ENCODE data around the gene IFT43.

Gene IFT43

GRCh38 chr14:76019676-76020075 lies 34.1 kb downstream of the IFT43 start:
- no peak for DNase-seq

DNA sequence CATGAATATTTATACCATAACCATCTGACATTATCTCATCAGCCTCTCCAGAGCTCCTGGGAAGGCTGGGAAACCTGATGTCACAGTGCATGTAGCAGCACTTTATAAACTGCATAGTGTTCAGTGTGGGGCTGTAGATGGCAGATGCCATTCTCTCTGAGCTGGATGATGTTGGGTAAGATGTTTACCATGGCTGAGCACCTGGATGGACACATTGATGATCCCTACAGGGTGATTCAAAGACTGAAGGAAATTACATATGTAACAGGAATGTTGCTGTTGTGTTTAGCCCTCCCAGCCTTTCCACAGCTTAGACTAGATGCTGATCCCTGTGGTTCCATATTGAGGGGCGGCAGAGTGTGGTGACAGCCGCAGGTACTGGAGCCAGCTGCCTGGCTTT lies 37.4 kb downstream of the IFT43 start:
- no peak for DNase-seq

- no peak for DNase-seq
These were observed 38.2 kb downstream of the IFT43 start for GRCh38 chr14:76023757-76024156.

- no peak for DNase-seq
These were observed 38.8 kb downstream of the IFT43 start for GRCh38 chr14:76024211-76024907.

- DNase-seq, result no peak
These were observed 49.0 kb downstream of the IFT43 start for GRCh38 chr14:76034566-76034965.

GRCh38 chr14:76040704-76041103 lies 55.1 kb downstream of the IFT43 start:
- no peak for DNase-seq

DNA sequence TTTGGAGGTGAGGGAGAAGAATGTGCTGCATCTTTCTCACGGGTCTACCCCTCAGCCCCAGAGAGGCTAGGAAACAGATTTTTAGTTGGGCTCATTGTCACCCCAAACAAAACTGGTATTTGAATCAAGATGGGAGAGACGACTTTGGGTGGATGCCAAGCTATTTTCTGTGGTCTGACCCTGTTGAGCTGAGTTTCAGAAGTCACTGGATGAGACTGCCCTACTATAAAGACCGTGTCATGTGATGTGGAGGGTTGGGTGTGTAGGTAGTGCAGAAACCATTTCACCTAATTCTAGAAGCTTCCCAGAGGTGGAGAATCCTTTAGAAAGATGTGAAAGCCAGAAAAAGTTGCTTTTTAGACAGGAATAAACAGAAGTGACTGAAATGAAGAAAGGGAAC lies 60.2 kb downstream of the IFT43 start:
- DNase-seq, result no peak

DNA sequence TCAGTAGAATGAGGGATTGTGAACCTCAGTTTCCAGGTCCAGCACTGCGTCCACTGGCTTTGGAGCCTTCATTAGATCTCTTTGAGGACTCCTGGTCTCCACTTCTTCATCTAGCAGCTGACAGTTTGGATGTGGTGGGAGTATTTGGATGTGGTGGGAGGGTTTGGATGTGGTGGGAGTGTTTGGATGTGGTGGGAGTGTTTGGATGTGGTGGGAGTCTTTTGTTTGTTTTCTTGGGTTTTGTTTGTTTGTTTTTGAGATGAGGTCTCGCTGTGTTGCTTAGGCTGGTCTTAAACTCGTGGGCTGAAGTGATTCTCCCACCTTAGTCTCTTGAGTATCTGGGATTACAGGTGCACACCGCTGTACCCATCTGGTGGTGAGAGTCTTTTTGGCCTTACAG lies 64.7 kb downstream of the IFT43 start:
- no peak for DNase-seq

- peak; percentile 28 to 34 for DNase-seq
These were observed 65.3 kb downstream of the IFT43 start for GRCh38 chr14:76050797-76051392.

GRCh38 chr14:76051717-76052465 lies 66.3 kb downstream of the IFT43 start:
- no peak for DNase-seq

GRCh38 chr14:76053572-76054355 lies 68.2 kb downstream of the IFT43 start:
- DNase-seq, result no peak

DNA sequence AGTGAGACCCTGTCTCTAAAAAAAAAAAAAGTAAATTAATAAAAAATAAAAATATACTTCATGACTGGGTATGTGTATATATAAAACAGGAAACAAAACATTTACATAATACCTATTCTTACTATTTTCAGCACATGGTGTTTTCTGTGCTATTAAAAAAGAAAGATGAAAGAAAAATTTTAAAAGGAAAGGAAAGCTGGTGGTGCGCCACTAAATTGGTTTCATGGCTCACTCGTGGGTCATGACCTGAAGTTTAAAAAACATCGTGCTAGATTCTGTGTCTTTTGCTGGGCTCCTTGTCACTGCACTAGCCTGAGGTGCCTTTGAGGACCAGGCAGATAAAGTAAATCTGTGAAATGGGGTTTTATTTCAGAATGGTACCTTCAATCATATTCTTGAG lies 69.8 kb downstream of the IFT43 start:
- DNase-seq, result no peak

DNA sequence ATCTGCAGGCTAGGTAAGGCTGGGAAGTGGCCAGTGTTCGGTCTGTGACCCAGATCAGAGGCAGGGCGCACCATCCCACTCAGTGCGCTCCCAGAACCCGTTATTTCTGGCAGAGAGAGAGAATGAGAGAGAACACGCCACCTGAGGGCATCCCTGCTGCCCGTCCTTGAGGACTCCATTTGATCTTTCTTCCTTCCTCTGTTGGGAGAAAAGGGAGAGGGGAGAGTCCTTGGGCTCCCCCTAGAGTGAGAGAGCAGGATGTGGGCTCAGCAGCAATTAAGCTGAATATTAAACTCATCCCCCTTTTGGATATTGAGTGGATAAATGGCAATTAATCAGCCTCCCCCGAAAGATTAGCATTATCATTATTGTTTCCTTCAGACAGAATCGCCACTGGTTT lies 70.6 kb downstream of the IFT43 start:
- DNase-seq, result peak in 1 of 2 experiments; percentile 1

DNA sequence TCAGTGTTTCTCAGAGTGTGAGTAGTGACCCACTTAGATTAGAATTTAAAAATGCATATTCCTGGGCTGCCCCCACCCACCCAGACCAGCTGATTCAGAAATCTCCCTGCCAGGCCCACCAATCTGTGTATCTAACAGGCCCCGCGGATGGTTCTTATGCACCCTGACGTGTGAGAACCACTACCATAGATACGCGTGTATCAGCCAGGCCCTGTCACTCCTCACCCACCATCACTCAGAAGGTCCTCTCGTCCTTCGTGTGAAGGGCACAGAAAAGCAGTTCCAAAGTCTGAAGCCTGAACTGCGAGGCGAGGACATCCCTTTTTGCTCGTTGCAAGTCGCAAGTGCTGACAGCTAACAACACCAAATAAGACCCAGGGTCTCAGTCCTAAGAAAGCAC lies 72.4 kb downstream of the IFT43 start:
- no peak for DNase-seq

GRCh38 chr14:76063327-76063726 lies 77.8 kb downstream of the IFT43 start:
- DNase-seq, result no peak

DNA sequence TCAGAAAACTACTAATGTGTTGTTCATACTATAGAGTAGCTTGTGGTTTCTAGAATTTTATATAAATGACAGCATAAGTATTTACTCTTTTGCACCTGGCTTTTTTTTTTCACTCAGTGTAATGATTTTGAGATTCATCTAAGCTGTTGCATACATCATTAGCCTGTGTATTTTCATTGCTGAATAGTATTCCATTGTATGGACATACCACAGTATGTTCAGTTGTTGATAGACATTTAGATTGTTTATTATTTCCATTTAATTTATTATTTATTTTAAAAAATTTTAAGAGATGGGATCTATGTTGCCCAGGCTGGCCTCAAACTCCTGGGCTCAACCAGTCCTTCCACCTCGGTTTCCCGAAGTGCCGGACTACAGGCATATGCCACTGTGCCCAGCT lies 80.0 kb downstream of the IFT43 start:
- no peak for DNase-seq

GRCh38 chr14:76067536-76067935 lies 82.0 kb downstream of the IFT43 start:
- no peak for DNase-seq

- no peak for DNase-seq
These were observed 88.2 kb downstream of the IFT43 start for GRCh38 chr14:76073717-76074116.

GRCh38 chr14:76077340-76077739 lies 91.8 kb downstream of the IFT43 start:
- no peak for DNase-seq

DNA sequence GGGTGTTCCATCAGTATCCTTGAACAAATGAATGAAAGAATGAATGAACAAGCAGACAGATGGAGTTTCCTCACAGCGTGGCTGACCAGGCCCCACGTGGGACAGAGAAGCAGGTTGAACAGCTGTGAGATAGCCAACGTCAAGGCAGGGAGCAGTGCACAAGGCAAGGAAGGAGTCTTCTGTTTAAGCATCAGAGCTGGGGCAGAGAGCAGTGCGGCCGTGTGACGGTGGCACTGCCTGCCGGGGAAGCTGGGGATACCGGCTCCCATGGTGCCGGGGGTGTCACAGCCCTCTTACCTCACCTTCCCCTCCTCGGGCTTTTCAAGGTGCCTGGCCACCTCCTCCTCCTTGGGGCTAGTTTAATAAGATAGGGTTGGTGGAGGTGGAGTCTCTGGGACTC lies 92.9 kb downstream of the IFT43 start:
- no peak for DNase-seq

DNA sequence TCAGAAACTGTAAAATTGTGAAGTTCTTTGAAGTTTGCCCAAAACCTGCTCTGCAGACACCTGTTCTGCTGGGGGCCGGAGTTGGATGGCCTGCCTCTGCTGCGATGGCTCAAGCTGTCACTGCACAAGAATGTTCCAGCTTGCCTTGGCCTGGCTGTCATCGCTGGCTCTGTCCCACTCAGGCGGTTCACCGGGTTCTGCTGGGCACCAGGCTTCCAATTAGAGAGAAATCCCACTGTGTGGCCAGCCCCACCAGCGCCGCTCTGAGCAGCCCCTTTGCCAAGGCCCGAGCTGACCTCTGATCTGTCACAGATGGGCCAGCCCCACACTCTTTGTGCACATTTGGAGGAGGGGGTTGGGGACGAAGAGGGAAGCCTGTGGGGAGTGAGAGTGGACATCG lies 94.5 kb downstream of the IFT43 start:
- DNase-seq, result no peak

DNA sequence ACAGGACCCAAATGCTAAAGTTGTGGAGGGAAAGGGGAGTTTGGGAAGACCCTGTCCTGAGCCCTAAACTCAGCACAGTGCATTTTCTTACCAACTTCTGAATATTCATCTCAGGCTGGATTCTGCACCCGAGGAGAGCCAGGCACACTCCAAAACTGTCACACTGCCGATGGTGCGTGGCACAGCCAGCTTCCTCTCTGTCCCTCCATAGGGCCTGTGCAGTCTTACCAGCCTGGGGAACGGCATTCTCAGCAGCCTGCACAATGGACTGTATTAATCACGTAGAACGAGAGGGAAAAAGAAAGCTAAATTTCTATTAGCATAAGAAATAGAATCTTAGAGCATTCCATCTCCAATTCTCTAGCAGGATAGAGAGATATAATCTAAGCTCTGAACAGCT lies 94.9 kb downstream of the IFT43 start:
- DNase-seq, result no peak

- no peak for DNase-seq
These were observed 96.1 kb downstream of the IFT43 start for GRCh38 chr14:76081642-76082041.
